Measurements from ENCODE around the gene SEPTIN1. TPM values are rescaled to one million over a fixed set of nuclear protein-coding genes. Genes with fewer than 3 reads are reported as not detected.

SEPTIN1 gene
- total RNA-seq, 1 experiment from 2014 or later, result not detected

- no peak for DNase-seq (ENCODE audit: low read depth, low spot score)
- in situ Hi-C loops (cut with HindIII; ENCODE audit: low pct_unique_long_range_greater_than_20kb, low sequenced_read_pairs), result no loop called here
Measured at GRCh38 chr16:30380803-30381208, 1.6 kb downstream of the SEPTIN1 start.

- DNase-seq (ENCODE audit: low read depth, low spot score), result no peak
Measured at GRCh38 chr16:30380072-30380802, 2.1 kb downstream of the SEPTIN1 start.

GRCh38 chr16:30379158-30379783 lies 3.1 kb downstream of the SEPTIN1 start:
- no peak for DNase-seq (ENCODE audit: low read depth, low spot score)
- in situ Hi-C loops (cut with HindIII; ENCODE audit: low pct_unique_long_range_greater_than_20kb, low sequenced_read_pairs), result no loop called here

More at GRCh38 chr16:30380072-30380802, 2.1 kb downstream of the SEPTIN1 start:
- in situ Hi-C loops (cut with HindIII; ENCODE audit: low pct_unique_long_range_greater_than_20kb, low sequenced_read_pairs), result no loop called here

- in situ Hi-C loops (cut with HindIII; ENCODE audit: low pct_unique_long_range_greater_than_20kb, low sequenced_read_pairs), result no loop called here
- DNase-seq (ENCODE audit: low read depth, low spot score), result peak; percentile 95
Measured at GRCh38 chr16:30378236-30379157, 3.9 kb downstream of the SEPTIN1 start.

GRCh38 chr16:30377812-30378235 lies 4.5 kb downstream of the SEPTIN1 start:
- DNase-seq (ENCODE audit: low read depth, low spot score), result peak; percentile 80
- in situ Hi-C loops (cut with HindIII; ENCODE audit: low pct_unique_long_range_greater_than_20kb, low sequenced_read_pairs), result no loop called here

GRCh38 chr16:30377050-30377811 lies 5.1 kb downstream of the SEPTIN1 start:
- DNase-seq (ENCODE audit: low read depth, low spot score), result no peak
- in situ Hi-C loops (cut with HindIII; ENCODE audit: low pct_unique_long_range_greater_than_20kb, low sequenced_read_pairs), result no loop called here

GRCh38 chr16:30376461-30376902 lies 5.9 kb downstream of the SEPTIN1 start:
- DNase-seq (ENCODE audit: low read depth, low spot score), result no peak
- in situ Hi-C loops (cut with HindIII; ENCODE audit: low pct_unique_long_range_greater_than_20kb, low sequenced_read_pairs), result no loop called here

GRCh38 chr16:30375864-30376263 lies 6.5 kb downstream of the SEPTIN1 start:
- no peak for DNase-seq (ENCODE audit: low read depth, low spot score)
- in situ Hi-C loops (cut with HindIII; ENCODE audit: low pct_unique_long_range_greater_than_20kb, low sequenced_read_pairs), result no loop called here

GRCh38 chr16:30374538-30374937 lies 7.8 kb downstream of the SEPTIN1 start, which contains the start of gene MYL11:
Gene MYL11, plus strand, starts transcription at chr16:30374802. Its CDS starts 56 bp downstream, at chr16:30374858.
- in situ Hi-C loops (cut with HindIII; ENCODE audit: low pct_unique_long_range_greater_than_20kb, low sequenced_read_pairs), result no loop called here
- DNase-seq (ENCODE audit: low read depth, low spot score), result no peak

- in situ Hi-C loops (cut with HindIII; ENCODE audit: low pct_unique_long_range_greater_than_20kb, low sequenced_read_pairs), result no loop called here
- DNase-seq (ENCODE audit: low read depth, low spot score), result no peak
Measured at GRCh38 chr16:30372725-30373124, 9.6 kb downstream of the SEPTIN1 start.

- in situ Hi-C loops (cut with HindIII; ENCODE audit: low pct_unique_long_range_greater_than_20kb, low sequenced_read_pairs), result no loop called here
- DNase-seq (ENCODE audit: low read depth, low spot score), result no peak
Measured at GRCh38 chr16:30372038-30372712, 10.2 kb downstream of the SEPTIN1 start.

- DNase-seq (ENCODE audit: low read depth, low spot score), result no peak
- in situ Hi-C loops (cut with HindIII; ENCODE audit: low pct_unique_long_range_greater_than_20kb, low sequenced_read_pairs), result no loop called here
Measured at GRCh38 chr16:30371248-30371816, 11.0 kb downstream of the SEPTIN1 start.

GRCh38 chr16:30370456-30371247 lies 11.7 kb downstream of the SEPTIN1 start, which contains the start of gene TBC1D10B:
Gene TBC1D10B, minus strand, starts transcription at chr16:30370494. Its CDS starts 311 bp downstream, at chr16:30370183.
- in situ Hi-C loops (cut with HindIII; ENCODE audit: low pct_unique_long_range_greater_than_20kb, low sequenced_read_pairs), result no loop called here
- DNase-seq (ENCODE audit: low read depth, low spot score), result peak; percentile 99

- DNase-seq (ENCODE audit: low read depth, low spot score), result no peak
- in situ Hi-C loops (cut with HindIII; ENCODE audit: low pct_unique_long_range_greater_than_20kb, low sequenced_read_pairs), result no loop called here
Measured at GRCh38 chr16:30369938-30370455, 12.4 kb downstream of the SEPTIN1 start.

- DNase-seq (ENCODE audit: low read depth, low spot score), result no peak
- in situ Hi-C loops (cut with HindIII; ENCODE audit: low pct_unique_long_range_greater_than_20kb, low sequenced_read_pairs), result no loop called here
Measured at GRCh38 chr16:30369091-30369937, 13.0 kb downstream of the SEPTIN1 start.
